Endothelial cell (in vitro differentiated cells): ENCODE results near the gene CDRT4. TPM values are rescaled to one million over a fixed set of nuclear protein-coding genes. Genes with fewer than 3 reads are reported as not detected.

Experiments used
- DNase-seq: peaks from one replicate; pipeline ENCODE4 v3.0.0; 2021; ENCODE audit warnings: low spot score
- H3K27ac Mint-ChIP-seq: one replicate; pipeline ENCODE4 v1.8.0; 2021; ENCODE audit warnings: mixed read lengths, inconsistent platforms; ENCODE audit not compliant: unreplicated experiment
- H3K27me3 Mint-ChIP-seq: one replicate; pipeline ENCODE4 v1.8.0; 2021; ENCODE audit warnings: mild to moderate bottlenecking, moderate library complexity, mixed read lengths, inconsistent platforms; ENCODE audit not compliant: unreplicated experiment
- H3K36me3 Mint-ChIP-seq: one replicate; pipeline ENCODE4 v1.8.0; 2021; ENCODE audit warnings: mild to moderate bottlenecking, low read depth, mixed read lengths, inconsistent platforms; ENCODE audit not compliant: unreplicated experiment
- H3K4me1 Mint-ChIP-seq: one replicate; pipeline ENCODE4 v1.8.0; 2021; ENCODE audit warnings: mild to moderate bottlenecking, mixed read lengths, inconsistent platforms; ENCODE audit not compliant: unreplicated experiment
- H3K4me3 Mint-ChIP-seq: one replicate; pipeline ENCODE4 v1.8.0; 2021; ENCODE audit warnings: mild to moderate bottlenecking, mixed read lengths, inconsistent platforms; ENCODE audit not compliant: unreplicated experiment
- H3K9me3 Mint-ChIP-seq: one replicate; pipeline ENCODE4 v1.8.0; 2021; ENCODE audit warnings: mixed read lengths, inconsistent platforms; ENCODE audit not compliant: unreplicated experiment
- CTCF ChIP-seq: fragments of 200-600 bp; sonication (generic); IDR thresholded peaks from one replicate; pipeline ENCODE4 v1.5.0; 2021; ENCODE audit warnings: antibody characterized with exemption; ENCODE audit not compliant: unreplicated experiment
- total RNA-seq: library from RNA; stranded (reverse); fragmentation: NEBNext Ultra II Directional; extraction: Animal tissue kit (Norgen Biotek cat#: 25700); gene quantifications from one replicate; pipeline ENCODE4 v1.2.1, GENCODE V29; 2021; ENCODE audit not compliant: unreplicated experiment

The CDRT4 gene
- total RNA-seq, 1 donor from 2014 or later = 11.7 TPM

DNA sequence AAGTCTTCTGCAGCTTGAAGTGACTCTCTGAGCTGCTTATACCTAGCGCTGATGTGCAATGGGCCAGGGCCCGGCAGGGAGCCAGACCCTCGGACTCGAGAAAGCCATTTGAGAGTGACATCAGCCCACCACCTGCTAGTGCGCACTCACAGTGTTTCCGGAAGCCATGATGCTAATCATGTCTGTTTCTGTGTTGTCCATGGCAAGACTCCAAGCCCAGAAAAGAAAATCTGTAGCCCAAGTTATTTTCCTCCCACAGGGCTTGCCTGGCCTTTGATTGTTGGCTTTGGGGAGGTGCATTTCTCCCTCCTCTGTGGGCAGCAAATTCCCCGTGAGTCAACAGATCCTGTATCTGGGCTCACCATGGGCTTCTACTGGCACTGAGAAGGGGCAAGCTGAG lies 1.8 kb upstream of the CDRT4 start:
- no peak for TF ChIP-seq CTCF
- no peaks in the 10 kb centered on the region for H3K9me3 Mint-ChIP-seq

DNA sequence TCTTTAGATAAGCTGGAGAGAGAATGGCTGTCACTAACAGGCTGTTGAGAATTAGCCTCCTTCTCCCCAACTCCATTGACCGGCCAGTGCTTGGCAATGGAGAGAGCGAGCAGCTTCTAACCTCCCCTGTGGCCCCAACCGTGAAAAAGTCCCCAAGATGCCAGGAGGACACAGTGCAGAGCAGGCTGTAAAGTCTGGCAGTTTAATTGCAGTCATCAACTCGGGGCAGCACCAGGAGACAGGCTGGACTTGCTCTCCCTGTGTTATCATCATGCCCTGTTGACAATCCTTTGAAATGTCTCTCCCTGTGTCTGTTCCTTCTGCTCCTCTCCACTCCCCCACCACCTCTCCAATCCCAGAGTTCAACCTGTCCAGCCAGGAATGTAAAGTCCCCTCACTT lies 705 bp upstream of the CDRT4 start:
- Mint-ChIP-seq H3K36me3 (peaks cover 6% of the 10 kb centered on the region), H3K9me3 (no peaks in the 10 kb centered on the region), H3K4me1 (peaks cover 12% of the 10 kb centered on the region), H3K27ac (no peak overlapping the region), H3K4me3 (peak overlapping the region; percentile 42), H3K27me3 (no peaks in the 10 kb centered on the region)
- DNase-seq = no peak
- no peak for TF ChIP-seq CTCF

More for the DNA sequence above, 1.8 kb upstream of the CDRT4 start:
- Mint-ChIP-seq H3K27me3 (no peaks in the 10 kb centered on the region), H3K4me1 (peaks cover 12% of the 10 kb centered on the region), H3K36me3 (peaks cover 6% of the 10 kb centered on the region), H3K27ac (no peak overlapping the region), H3K4me3 (no peak overlapping the region)
- DNase-seq = no peak

DNA sequence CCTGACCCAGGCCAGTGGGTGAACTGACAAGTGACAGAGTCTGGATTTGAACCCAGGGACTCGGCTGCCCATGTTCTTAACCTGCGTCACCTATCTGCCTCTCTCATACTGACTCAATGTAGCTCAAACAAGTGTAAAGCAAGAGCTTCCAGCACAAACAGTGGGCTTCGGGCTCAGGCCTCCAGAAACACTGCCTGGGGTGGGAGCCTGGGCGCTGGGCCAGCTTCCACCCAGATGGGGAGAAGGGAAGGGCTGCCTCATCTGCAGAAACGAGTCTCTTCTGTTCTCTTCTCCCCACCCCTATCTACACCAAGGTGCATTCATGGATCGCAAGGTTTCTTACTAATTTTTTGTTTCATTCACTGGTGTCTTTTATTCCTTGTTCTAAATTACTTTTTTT lies 1.3 kb downstream of the CDRT4 start:
- Mint-ChIP-seq H3K36me3 (peaks cover 4% of the 10 kb centered on the region), H3K27ac (no peak overlapping the region), H3K27me3 (peaks cover 2% of the 10 kb centered on the region), H3K9me3 (no peaks in the 10 kb centered on the region), H3K4me1 (peaks cover 12% of the 10 kb centered on the region), H3K4me3 (no peak overlapping the region)
- no peak for DNase-seq
- no peak for TF ChIP-seq CTCF

DNA sequence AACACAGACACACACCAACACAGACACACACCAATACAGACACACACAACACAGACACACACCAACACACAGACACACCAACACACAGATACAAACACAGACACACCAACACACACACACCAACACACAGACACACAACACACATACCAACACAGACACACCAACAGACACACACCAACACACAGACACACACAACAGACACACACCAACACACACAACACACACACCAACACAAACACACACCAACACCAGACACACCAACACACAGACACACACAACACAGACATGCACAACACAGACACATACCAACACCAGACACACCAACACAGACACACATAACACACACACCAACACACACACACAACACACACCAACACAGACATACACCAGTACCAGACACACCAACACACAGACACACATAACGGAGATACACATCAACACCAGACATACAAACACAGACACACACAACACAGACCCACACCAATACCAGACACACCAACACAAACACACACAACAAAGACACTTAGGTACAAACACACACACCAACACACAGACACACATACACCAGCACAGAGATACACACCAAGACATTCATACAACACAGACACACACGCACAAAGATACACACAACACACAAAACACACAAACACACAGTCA lies 2.2 kb downstream of the CDRT4 start:
- Mint-ChIP-seq H3K27me3 (peaks cover 2% of the 10 kb centered on the region), H3K4me1 (peaks cover 11% of the 10 kb centered on the region), H3K27ac (no peak overlapping the region), H3K36me3 (peaks cover 5% of the 10 kb centered on the region), H3K4me3 (no peak overlapping the region), H3K9me3 (no peaks in the 10 kb centered on the region)
- no peak for DNase-seq
- no peak for TF ChIP-seq CTCF

DNA sequence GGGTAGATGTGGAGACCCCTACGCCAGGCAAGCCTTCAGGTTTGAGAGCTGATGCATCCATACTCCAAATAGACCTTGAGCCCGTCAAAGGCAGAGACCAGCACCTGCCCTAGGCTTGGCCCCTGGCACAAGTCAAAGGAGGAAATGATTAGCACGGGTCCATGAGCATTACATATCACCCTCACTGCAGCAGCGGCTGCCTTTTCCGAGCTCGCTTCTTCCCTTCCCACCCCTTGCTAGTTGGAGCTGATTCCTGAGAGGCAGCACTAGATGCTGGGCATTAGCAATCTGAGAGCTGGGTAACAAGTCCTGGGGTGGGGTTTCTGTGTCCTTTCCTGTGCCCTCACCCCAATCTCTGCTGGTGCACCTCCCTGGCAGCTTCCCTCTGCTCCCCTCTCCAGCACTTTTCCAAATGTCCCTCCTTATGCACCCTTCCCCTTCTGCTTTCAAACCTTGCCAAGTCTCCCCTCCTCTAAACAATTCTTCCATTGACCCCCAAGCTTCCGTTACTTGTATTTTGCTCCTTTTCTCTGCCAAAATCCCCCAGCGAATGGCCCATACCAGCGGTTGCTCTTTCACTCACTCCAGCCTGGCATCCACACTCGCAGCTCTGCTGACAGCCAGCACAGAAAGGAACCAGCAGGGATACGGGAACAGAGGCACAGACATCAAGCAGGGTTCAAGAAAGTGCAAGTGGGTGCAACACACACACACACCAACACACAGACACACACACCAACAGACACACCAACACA lies 3.0 kb downstream of the CDRT4 start:
- Mint-ChIP-seq H3K4me3 (no peak overlapping the region), H3K4me1 (peaks cover 12% of the 10 kb centered on the region), H3K9me3 (no peaks in the 10 kb centered on the region), H3K36me3 (peaks cover 9% of the 10 kb centered on the region), H3K27ac (no peak overlapping the region), H3K27me3 (peaks cover 2% of the 10 kb centered on the region)
- no peak for DNase-seq
- TF ChIP-seq CTCF = no peak
